ENCODE data around the gene COLEC11.
"Not testable (repeated sequence)": the region's sequence is repeated elsewhere in the genome, so short reads cannot be mapped to it uniquely, and the experiment has no call there.

The COLEC11 gene

DNA sequence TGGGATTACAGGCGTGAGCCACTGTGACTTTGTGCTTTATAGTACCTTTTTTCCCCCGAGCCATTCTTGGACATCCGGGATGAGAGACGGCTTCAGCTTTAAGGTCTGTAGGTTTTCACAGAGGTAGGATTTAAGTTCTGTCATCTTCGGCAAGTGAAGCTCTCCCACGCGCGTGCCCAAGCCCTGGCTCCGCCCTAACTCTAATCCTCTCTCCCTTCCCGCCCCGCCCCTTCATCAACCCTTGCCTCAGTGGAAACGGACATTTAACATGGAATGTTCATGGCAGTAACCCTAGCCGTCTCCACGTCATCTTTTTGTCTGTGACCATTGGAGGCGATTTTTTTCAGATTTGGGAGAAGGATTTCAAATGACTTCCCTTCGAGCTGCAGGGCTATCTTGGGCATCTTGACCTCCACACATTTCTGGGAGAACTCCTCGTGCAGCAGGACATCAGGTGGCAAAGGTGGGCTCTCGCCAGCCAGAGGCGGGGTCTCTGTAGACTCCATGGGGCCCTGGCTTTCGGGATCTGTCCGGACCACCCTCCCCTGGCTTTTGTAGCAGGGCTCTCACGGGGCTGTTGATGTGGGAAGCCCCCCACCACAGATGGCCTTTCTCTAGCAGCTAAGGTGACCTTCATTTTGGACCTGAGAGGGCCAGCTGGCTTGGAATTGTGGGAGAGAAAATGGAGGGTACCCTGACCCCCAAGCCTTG, 6.8 kb downstream of the COLEC11 start:
- Histone ChIP-seq H3K4me3 (ENCODE audit: low read depth in 1 of 2, low read length in 2 of 2) (no peak overlapping the region), H3K9ac (ENCODE audit: low read length) (no peak overlapping the region), H3K4me1 (ENCODE audit: insufficient read depth, low read length) (no peaks in the 10 kb centered on the region), H3K27me3 (ENCODE audit: control insufficient read depth in 1 of 2, insufficient read depth in 2 of 2, low read length in 2 of 2) (no peaks in the 10 kb centered on the region), H3K27ac (ENCODE audit: low read depth, low read length) (no peak overlapping the region), H3K9me3 (ENCODE audit: low read length) (no peaks in the 10 kb centered on the region), H3K36me3 (ENCODE audit: insufficient read depth, low read length) (no peaks in the 10 kb centered on the region)

DNA sequence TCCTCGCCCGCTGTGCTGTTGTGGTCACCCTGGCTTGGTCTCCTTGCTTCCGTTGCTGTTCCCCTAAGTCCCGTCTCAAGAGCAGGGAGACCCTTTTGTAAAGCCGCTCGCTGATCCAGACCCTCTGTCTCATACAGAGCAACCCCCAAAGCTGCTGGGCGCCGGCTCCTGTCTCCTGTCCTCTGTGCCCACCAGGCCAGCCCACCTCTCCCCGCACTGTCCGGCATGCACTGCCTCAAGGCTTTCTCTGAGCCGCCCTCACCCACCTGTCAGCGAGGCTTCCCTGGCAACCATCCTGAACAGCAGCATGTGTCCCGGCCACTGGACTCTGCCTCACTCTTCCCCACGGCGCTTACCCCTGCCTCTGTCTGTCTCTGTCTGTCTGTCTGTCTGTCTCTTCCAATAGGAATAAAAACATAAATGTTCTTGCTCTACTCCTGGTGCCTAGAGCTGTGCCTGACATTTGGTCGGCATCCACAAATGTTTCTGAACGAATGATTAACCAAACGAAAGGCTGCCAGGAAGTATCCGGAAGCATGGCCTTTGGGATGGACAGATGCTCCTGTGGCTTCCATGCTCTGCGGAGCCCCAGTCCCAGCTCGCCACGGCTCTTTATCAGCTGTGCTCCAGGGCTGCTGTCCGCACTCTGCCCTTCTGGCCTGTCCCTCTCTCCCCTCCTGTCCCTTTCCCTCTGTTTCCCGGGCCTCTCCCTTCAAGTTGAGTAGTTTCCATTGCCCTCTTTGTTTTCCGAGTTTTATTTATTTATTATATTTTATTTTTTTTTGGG, 7.8 kb downstream of the COLEC11 start:
- Histone ChIP-seq H3K4me3 (ENCODE audit: low read depth in 1 of 2, low read length in 2 of 2) (no peak overlapping the region), H3K9me3 (ENCODE audit: low read length) (no peaks in the 10 kb centered on the region), H3K36me3 (ENCODE audit: insufficient read depth, low read length) (no peaks in the 10 kb centered on the region), H3K4me1 (ENCODE audit: insufficient read depth, low read length) (no peaks in the 10 kb centered on the region), H3K27ac (ENCODE audit: low read depth, low read length) (no peak overlapping the region), H3K9ac (ENCODE audit: low read length) (no peak overlapping the region), H3K27me3 (ENCODE audit: control insufficient read depth in 1 of 2, insufficient read depth in 2 of 2, low read length in 2 of 2) (no peaks in the 10 kb centered on the region)

DNA sequence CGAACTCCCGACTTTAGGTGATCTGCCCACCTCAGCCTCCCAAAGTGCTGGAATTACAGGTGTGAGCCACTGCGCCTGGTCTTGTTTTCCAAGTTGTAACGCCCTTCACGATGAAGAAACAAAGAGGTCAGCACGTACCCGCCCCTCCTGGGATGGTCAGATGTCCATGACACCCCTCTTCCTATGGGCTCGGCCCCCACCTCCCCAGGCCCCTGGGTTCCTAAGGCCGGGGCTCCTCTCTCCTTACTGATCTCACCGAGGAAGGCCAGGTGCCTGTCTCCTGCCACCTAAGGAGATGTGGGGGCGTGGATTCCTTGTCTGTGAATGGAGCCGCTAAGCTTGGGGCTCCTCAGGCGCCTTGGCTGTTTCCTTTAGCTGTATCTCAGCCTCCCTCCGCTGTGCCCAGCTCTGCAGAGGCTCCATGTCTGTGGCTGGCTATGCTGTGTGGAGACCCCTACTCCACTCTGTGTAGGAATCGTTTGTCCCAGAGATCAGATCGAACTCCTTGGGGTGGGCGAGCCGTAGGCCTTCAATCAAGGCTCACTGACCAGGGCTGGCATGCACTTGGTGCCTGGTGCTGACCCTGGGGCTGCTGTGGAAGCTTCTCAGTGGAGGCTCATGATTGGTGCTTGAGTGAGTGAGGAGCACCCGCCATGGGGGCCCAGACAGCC, 8.8 kb downstream of the COLEC11 start:
- Histone ChIP-seq H3K4me1 (ENCODE audit: insufficient read depth, low read length) (no peaks in the 10 kb centered on the region), H3K9ac (ENCODE audit: low read length) (no peak overlapping the region), H3K36me3 (ENCODE audit: insufficient read depth, low read length) (no peaks in the 10 kb centered on the region), H3K4me3 (ENCODE audit: low read depth in 1 of 2, low read length in 2 of 2) (no peak overlapping the region), H3K9me3 (ENCODE audit: low read length) (no peaks in the 10 kb centered on the region), H3K27ac (ENCODE audit: low read depth, low read length) (no peak overlapping the region), H3K27me3 (ENCODE audit: control insufficient read depth in 1 of 2, insufficient read depth in 2 of 2, low read length in 2 of 2) (no peaks in the 10 kb centered on the region)

DNA sequence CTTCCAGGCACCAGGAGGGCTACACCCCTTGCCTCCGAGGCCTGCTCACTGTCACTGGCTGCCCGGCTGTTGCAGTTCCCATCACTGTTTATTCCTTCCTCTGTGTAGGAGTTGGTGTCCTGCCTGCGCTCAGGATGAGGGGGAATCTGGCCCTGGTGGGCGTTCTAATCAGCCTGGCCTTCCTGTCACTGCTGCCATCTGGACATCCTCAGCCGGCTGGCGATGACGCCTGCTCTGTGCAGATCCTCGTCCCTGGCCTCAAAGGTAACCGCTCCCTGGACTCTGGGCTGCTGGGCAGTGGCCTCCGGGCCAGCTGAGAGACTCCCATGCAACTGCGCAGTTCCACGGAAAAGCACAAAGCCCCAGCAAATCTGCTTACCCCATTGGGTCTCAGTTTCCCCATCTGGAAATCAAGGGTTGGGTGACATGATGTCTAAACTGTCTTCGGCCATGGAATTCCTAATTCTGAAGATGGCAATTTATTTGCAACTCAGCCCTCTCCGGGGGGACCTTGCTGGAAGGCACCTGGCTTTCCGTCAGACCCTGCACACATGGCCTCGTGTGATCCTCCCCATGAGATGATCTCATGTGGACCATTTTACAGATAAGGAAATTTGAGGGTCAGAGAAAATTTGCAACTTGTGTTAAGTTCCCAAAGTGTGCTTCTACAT, 9.4 kb downstream of the COLEC11 start:
- no peaks in the 10 kb centered on the region for H3K27me3 ChIP-seq (ENCODE audit: control insufficient read depth in 1 of 2, insufficient read depth in 2 of 2, low read length in 2 of 2)
- H3K27ac ChIP-seq (ENCODE audit: low read depth, low read length): no peak overlapping the region
- H3K4me1 ChIP-seq (ENCODE audit: insufficient read depth, low read length): no peaks in the 10 kb centered on the region
- H3K9ac ChIP-seq (ENCODE audit: low read length): no peak overlapping the region
- no peak overlapping the region for H3K4me3 ChIP-seq (ENCODE audit: low read depth in 1 of 2, low read length in 2 of 2)
- no peaks in the 10 kb centered on the region for H3K36me3 ChIP-seq (ENCODE audit: insufficient read depth, low read length)
- H3K9me3 ChIP-seq (ENCODE audit: low read length): no peaks in the 10 kb centered on the region

DNA sequence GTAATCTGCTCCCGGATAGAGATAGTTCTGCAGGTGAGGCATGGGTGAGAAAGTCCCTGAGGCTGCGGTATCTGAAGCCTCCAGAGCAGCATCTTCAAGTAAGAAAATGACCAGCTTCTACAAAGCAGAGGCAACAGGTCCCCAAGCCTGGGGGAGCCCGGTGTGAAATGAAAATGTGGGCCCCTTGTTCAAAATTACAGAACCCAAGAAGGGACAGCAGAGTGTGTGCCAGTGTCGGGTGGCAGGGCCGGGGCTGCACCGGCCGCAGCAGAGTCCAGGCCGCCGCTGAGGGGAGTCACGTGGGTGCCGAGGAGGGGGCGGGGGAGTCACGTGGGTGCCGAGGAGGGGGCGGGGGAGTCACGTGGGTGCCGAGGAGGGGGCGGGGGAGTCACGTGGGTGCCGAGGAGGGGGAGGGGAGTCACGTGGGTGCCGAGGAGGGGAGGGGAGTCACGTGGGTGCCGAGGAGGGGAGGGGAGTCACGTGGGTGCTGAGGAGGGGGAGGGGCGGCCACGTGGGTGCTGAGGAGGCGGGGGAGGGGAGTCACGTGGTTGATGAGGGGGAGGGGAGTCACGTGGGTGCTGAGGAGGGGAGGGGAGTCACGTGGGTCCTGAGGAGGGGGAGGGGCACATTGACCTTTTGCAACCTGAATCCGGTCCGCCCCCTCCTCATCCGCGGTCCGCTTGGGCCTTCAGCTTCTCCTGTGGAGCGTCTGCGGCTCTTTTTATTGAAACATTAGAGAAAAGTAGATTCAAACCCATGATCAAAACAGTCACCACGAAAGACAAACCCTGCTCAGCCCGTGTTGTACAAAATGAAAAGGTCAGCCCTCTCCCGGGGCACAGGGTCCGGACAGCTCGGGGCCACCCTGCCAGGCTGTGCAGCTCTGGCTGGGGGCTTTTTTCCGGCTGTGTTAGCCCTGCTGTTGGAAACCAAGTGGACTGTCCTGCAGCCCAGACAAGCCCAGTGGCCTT, 10.4 kb downstream of the COLEC11 start:
- Histone ChIP-seq H3K4me3 (ENCODE audit: low read depth in 1 of 2, low read length in 2 of 2) (no peak overlapping the region), H3K9ac (ENCODE audit: low read length) (no peak overlapping the region), H3K27ac (ENCODE audit: low read depth, low read length) (no peak overlapping the region), H3K36me3 (ENCODE audit: insufficient read depth, low read length) (no peaks in the 10 kb centered on the region), H3K27me3 (ENCODE audit: control insufficient read depth in 1 of 2, insufficient read depth in 2 of 2, low read length in 2 of 2) (no peaks in the 10 kb centered on the region), H3K9me3 (ENCODE audit: low read length) (no peaks in the 10 kb centered on the region), H3K4me1 (ENCODE audit: insufficient read depth, low read length) (no peaks in the 10 kb centered on the region)

DNA sequence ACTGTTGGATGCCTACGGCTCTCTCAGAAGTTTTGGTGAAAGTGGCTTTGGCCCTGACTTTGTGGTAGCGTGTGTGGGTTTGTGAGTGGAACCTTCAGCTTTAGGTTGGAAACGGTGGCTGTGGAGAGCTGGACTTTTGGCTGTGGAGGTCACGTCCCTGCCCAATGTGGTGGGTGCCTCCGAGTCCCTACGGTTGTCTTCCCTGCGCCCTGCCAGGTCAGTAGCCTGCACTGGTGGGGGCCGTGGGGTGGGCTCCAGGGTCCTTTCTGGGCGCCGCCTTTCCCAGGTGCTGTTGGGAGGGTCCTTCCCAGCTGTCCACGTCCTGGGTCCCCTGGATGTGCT, 11.1 kb downstream of the COLEC11 start:
- H3K4me1 ChIP-seq (ENCODE audit: insufficient read depth, low read length): no peaks in the 10 kb centered on the region
- no peak overlapping the region for H3K4me3 ChIP-seq (ENCODE audit: low read depth in 1 of 2, low read length in 2 of 2)
- H3K9me3 ChIP-seq (ENCODE audit: low read length): no peaks in the 10 kb centered on the region
- H3K27me3 ChIP-seq (ENCODE audit: control insufficient read depth in 1 of 2, insufficient read depth in 2 of 2, low read length in 2 of 2): no peaks in the 10 kb centered on the region
- H3K36me3 ChIP-seq (ENCODE audit: insufficient read depth, low read length): no peaks in the 10 kb centered on the region
- no peak overlapping the region for H3K27ac ChIP-seq (ENCODE audit: low read depth, low read length)
- no peak overlapping the region for H3K9ac ChIP-seq (ENCODE audit: low read length)

DNA sequence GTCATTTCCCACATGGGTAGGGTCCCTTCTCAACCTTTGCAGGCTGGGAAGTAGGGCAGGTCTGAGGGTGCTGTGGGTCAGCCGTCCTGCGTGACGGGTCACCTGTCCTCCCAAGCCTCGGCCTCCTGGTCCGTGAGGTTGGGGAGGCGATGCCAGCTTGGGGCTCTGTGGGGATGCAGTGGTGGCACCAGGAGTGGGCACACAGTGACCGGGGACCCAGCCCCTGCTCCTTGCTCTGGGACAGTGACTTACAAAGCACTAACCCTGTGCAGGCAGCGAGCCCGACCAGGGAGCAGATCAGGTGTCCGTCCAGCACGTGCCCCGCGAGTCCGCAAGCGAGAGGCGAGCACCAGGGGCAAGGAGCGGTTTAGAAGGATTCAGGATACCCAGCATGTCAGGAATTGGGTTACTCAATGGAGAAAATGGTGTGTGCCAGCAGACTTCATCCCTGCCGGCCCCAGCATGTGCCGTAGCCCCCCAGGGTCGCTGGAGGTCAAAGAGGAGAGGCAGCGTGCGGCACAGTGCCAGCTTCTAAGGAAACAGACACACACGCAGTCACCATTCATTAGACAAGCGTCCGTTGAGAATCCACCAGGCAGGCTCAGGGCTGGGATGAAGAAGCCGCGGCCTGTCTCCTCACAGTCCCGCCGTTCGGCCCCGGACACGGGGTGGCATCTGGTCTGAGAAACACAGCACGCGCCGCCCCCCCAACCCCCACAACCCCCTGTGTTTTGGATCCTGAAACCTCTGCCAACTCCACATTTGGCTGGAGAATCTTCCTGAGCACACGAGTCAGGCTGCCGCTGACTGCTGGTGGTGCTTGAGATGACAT, 11.7 kb downstream of the COLEC11 start:
- Histone ChIP-seq H3K4me3 (ENCODE audit: low read depth in 1 of 2, low read length in 2 of 2) (no peak overlapping the region), H3K36me3 (ENCODE audit: insufficient read depth, low read length) (no peaks in the 10 kb centered on the region), H3K27me3 (ENCODE audit: control insufficient read depth in 1 of 2, insufficient read depth in 2 of 2, low read length in 2 of 2) (no peaks in the 10 kb centered on the region), H3K9me3 (ENCODE audit: low read length) (no peaks in the 10 kb centered on the region), H3K27ac (ENCODE audit: low read depth, low read length) (no peak overlapping the region), H3K4me1 (ENCODE audit: insufficient read depth, low read length) (no peaks in the 10 kb centered on the region), H3K9ac (ENCODE audit: low read length) (no peak overlapping the region)

DNA sequence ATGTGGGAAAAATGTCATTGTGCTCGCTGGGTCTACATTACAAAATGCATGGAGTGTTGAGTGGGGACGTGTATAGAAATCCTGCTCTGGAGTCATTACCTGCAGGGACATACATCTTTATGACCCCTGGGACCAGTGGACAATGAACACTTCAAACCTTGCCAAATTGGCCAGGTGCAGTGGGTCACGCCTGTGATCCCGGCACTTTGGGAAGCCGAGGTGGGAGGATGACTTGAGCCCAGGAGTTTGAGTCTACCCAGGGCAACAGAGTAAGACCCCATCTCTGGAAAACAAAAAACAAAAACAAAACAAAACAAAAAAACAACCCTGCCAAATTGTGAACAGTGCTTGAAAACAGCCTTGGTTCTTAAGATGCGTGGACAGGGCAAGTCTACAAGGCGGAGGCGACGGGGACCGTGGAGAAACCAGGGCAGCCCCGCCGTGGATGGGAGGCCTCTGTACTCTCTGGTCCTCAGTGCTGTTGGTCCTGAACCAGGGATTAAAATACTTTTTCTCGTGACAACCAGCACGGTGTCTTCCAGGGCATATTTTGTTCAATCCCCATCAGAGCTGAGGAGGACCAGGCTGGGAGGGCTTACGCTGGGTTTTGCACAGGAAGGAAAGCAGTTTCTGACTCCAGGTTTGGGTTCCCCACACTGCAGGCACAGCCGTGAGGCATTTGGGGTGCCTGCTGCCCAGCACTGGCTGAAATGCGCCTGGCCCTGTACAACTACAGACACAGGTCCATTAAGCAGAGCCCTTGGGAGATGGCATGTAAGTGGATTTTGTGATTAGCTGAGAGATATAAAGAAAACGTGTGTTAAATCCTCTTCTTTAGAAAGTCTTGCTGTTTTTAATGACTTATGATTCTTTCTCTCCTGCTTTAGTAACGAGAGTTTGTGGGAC, 13.7 kb downstream of the COLEC11 start:
- no peak overlapping the region for H3K9ac ChIP-seq (ENCODE audit: low read length)
- no peak overlapping the region for H3K27ac ChIP-seq (ENCODE audit: low read depth, low read length)
- no peaks in the 10 kb centered on the region for H3K36me3 ChIP-seq (ENCODE audit: insufficient read depth, low read length)
- H3K4me3 ChIP-seq (ENCODE audit: low read depth in 1 of 2, low read length in 2 of 2): no peak overlapping the region
- no peaks in the 10 kb centered on the region for H3K4me1 ChIP-seq (ENCODE audit: insufficient read depth, low read length)
- H3K9me3 ChIP-seq (ENCODE audit: low read length): no peaks in the 10 kb centered on the region
- H3K27me3 ChIP-seq (ENCODE audit: control insufficient read depth in 1 of 2, insufficient read depth in 2 of 2, low read length in 2 of 2): no peaks in the 10 kb centered on the region

DNA sequence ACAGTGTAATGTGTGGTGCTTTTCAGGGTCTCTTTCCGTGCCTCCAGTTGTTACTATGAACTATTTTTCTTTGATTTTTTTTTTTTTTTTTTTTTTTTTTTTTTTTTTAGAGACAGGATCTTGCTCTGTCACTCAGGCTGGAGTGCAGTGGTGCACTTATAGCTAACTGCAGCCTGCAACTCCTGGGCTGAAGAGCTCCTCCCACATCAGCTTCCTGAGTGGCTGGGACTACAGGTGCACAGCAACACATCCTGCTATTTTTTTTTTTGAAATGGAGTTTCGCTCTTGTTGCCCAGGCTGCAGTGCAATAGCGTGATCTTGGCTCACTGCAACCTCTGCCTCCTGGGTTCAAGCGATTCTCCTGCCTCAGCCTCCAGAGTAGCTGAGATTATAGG, 14.4 kb downstream of the COLEC11 start:
- H3K4me3 ChIP-seq (ENCODE audit: low read depth in 1 of 2, low read length in 2 of 2); H3K4me1 ChIP-seq (ENCODE audit: insufficient read depth, low read length); H3K9me3 ChIP-seq (ENCODE audit: low read length); H3K36me3 ChIP-seq (ENCODE audit: insufficient read depth, low read length); H3K27ac ChIP-seq (ENCODE audit: low read depth, low read length); H3K9ac ChIP-seq (ENCODE audit: low read length); H3K27me3 ChIP-seq (ENCODE audit: control insufficient read depth in 1 of 2, insufficient read depth in 2 of 2, low read length in 2 of 2): not testable (repeated sequence)

Data from muscle layer of colon (tissue), 2 donors.